ENCODE results near the gene PEX7.
"Not testable (repeated sequence)": the region's sequence is repeated elsewhere in the genome, so short reads cannot be mapped to it uniquely, and the experiment has no call there.

PEX7 gene

GRCh38 chr6:136846046-136846445 lies 23.7 kb downstream of the PEX7 start:
- H3K9ac ChIP-seq (ENCODE audit: low read length in 2 of 2) = no peak overlapping the region

GRCh38 chr6:136846477-136846876 lies 24.1 kb downstream of the PEX7 start:
- H3K4me3 ChIP-seq (ENCODE audit: low read length in 2 of 2); H3K27me3 ChIP-seq (ENCODE audit: control insufficient read depth in 1 of 2, insufficient read depth in 2 of 2, low read length in 2 of 2); H3K4me1 ChIP-seq (ENCODE audit: control insufficient read depth, insufficient read depth, low read length); H3K9me3 ChIP-seq (ENCODE audit: control insufficient read depth in 2 of 2, low read length in 2 of 2); H3K9ac ChIP-seq (ENCODE audit: low read length in 2 of 2); H3K27ac ChIP-seq (ENCODE audit: low read length); H3K36me3 ChIP-seq (ENCODE audit: control insufficient read depth in 2 of 2, insufficient read depth in 2 of 2, low read length in 2 of 2): not testable (repeated sequence)

More at GRCh38 chr6:136846046-136846445, 23.7 kb downstream of the PEX7 start:
- Histone ChIP-seq H3K4me1 (ENCODE audit: control insufficient read depth, insufficient read depth, low read length) (peaks cover 5% of the 10 kb centered on the region), H3K36me3 (ENCODE audit: control insufficient read depth in 2 of 2, insufficient read depth in 2 of 2, low read length in 2 of 2) (no peaks in the 10 kb centered on the region), H3K27me3 (ENCODE audit: control insufficient read depth in 1 of 2, insufficient read depth in 2 of 2, low read length in 2 of 2) (no peaks in the 10 kb centered on the region), H3K4me3 (ENCODE audit: low read length in 2 of 2) (no peak overlapping the region), H3K9me3 (ENCODE audit: control insufficient read depth in 2 of 2, low read length in 2 of 2) (no peaks in the 10 kb centered on the region), H3K27ac (ENCODE audit: low read length) (no peak overlapping the region)

- not testable (repeated sequence) for H3K4me3 ChIP-seq (ENCODE audit: low read length in 2 of 2); H3K9ac ChIP-seq (ENCODE audit: low read length in 2 of 2); H3K9me3 ChIP-seq (ENCODE audit: control insufficient read depth in 2 of 2, low read length in 2 of 2); H3K36me3 ChIP-seq (ENCODE audit: control insufficient read depth in 2 of 2, insufficient read depth in 2 of 2, low read length in 2 of 2); H3K4me1 ChIP-seq (ENCODE audit: control insufficient read depth, insufficient read depth, low read length); H3K27me3 ChIP-seq (ENCODE audit: control insufficient read depth in 1 of 2, insufficient read depth in 2 of 2, low read length in 2 of 2); H3K27ac ChIP-seq (ENCODE audit: low read length)
These were observed 27.7 kb downstream of the PEX7 start for GRCh38 chr6:136849979-136850563.

GRCh38 chr6:136859430-136859829 lies 37.0 kb downstream of the PEX7 start:
- Histone ChIP-seq H3K9me3 (ENCODE audit: control insufficient read depth in 2 of 2, low read length in 2 of 2) (no peaks in the 10 kb centered on the region), H3K4me3 (ENCODE audit: low read length in 2 of 2) (no peak overlapping the region), H3K27me3 (ENCODE audit: control insufficient read depth in 1 of 2, insufficient read depth in 2 of 2, low read length in 2 of 2) (no peaks in the 10 kb centered on the region), H3K9ac (ENCODE audit: low read length in 2 of 2) (no peak overlapping the region), H3K27ac (ENCODE audit: low read length) (no peak overlapping the region), H3K4me1 (ENCODE audit: control insufficient read depth, insufficient read depth, low read length) (no peaks in the 10 kb centered on the region), H3K36me3 (ENCODE audit: control insufficient read depth in 2 of 2, insufficient read depth in 2 of 2, low read length in 2 of 2) (no peaks in the 10 kb centered on the region)

GRCh38 chr6:136860043-136860442 lies 37.7 kb downstream of the PEX7 start:
- H3K4me1 ChIP-seq (ENCODE audit: control insufficient read depth, insufficient read depth, low read length) = no peaks in the 10 kb centered on the region
- H3K36me3 ChIP-seq (ENCODE audit: control insufficient read depth in 2 of 2, insufficient read depth in 2 of 2, low read length in 2 of 2) = no peaks in the 10 kb centered on the region
- no peak overlapping the region for H3K9ac ChIP-seq (ENCODE audit: low read length in 2 of 2)
- H3K27ac ChIP-seq (ENCODE audit: low read length) = no peak overlapping the region
- H3K4me3 ChIP-seq (ENCODE audit: low read length in 2 of 2) = no peak overlapping the region
- no peaks in the 10 kb centered on the region for H3K27me3 ChIP-seq (ENCODE audit: control insufficient read depth in 1 of 2, insufficient read depth in 2 of 2, low read length in 2 of 2)
- H3K9me3 ChIP-seq (ENCODE audit: control insufficient read depth in 2 of 2, low read length in 2 of 2) = no peaks in the 10 kb centered on the region

GRCh38 chr6:136862662-136863061 lies 40.3 kb downstream of the PEX7 start:
- Histone ChIP-seq H3K9ac (ENCODE audit: low read length in 2 of 2) (no peak overlapping the region), H3K4me3 (ENCODE audit: low read length in 2 of 2) (no peak overlapping the region), H3K27me3 (ENCODE audit: control insufficient read depth in 1 of 2, insufficient read depth in 2 of 2, low read length in 2 of 2) (no peaks in the 10 kb centered on the region), H3K4me1 (ENCODE audit: control insufficient read depth, insufficient read depth, low read length) (no peaks in the 10 kb centered on the region), H3K36me3 (ENCODE audit: control insufficient read depth in 2 of 2, insufficient read depth in 2 of 2, low read length in 2 of 2) (no peaks in the 10 kb centered on the region), H3K9me3 (ENCODE audit: control insufficient read depth in 2 of 2, low read length in 2 of 2) (no peaks in the 10 kb centered on the region), H3K27ac (ENCODE audit: low read length) (no peak overlapping the region)

- Histone ChIP-seq H3K4me3 (ENCODE audit: low read length in 2 of 2) (no peak overlapping the region), H3K9ac (ENCODE audit: low read length in 2 of 2) (no peak overlapping the region), H3K27me3 (ENCODE audit: control insufficient read depth in 1 of 2, insufficient read depth in 2 of 2, low read length in 2 of 2) (no peaks in the 10 kb centered on the region), H3K9me3 (ENCODE audit: control insufficient read depth in 2 of 2, low read length in 2 of 2) (no peaks in the 10 kb centered on the region), H3K36me3 (ENCODE audit: control insufficient read depth in 2 of 2, insufficient read depth in 2 of 2, low read length in 2 of 2) (no peaks in the 10 kb centered on the region), H3K27ac (ENCODE audit: low read length) (no peak overlapping the region), H3K4me1 (ENCODE audit: control insufficient read depth, insufficient read depth, low read length) (no peaks in the 10 kb centered on the region)
These were observed 41.4 kb downstream of the PEX7 start for GRCh38 chr6:136863752-136864151.

GRCh38 chr6:136864676-136865075 lies 42.3 kb downstream of the PEX7 start:
- Histone ChIP-seq H3K4me3 (ENCODE audit: low read length in 2 of 2) (no peak overlapping the region), H3K27ac (ENCODE audit: low read length) (no peak overlapping the region), H3K4me1 (ENCODE audit: control insufficient read depth, insufficient read depth, low read length) (no peaks in the 10 kb centered on the region), H3K9ac (ENCODE audit: low read length in 2 of 2) (no peak overlapping the region), H3K36me3 (ENCODE audit: control insufficient read depth in 2 of 2, insufficient read depth in 2 of 2, low read length in 2 of 2) (no peaks in the 10 kb centered on the region), H3K9me3 (ENCODE audit: control insufficient read depth in 2 of 2, low read length in 2 of 2) (no peaks in the 10 kb centered on the region), H3K27me3 (ENCODE audit: control insufficient read depth in 1 of 2, insufficient read depth in 2 of 2, low read length in 2 of 2) (no peaks in the 10 kb centered on the region)

- Histone ChIP-seq H3K4me3 (ENCODE audit: low read length in 2 of 2) (no peak overlapping the region), H3K27me3 (ENCODE audit: control insufficient read depth in 1 of 2, insufficient read depth in 2 of 2, low read length in 2 of 2) (no peaks in the 10 kb centered on the region), H3K4me1 (ENCODE audit: control insufficient read depth, insufficient read depth, low read length) (no peaks in the 10 kb centered on the region), H3K36me3 (ENCODE audit: control insufficient read depth in 2 of 2, insufficient read depth in 2 of 2, low read length in 2 of 2) (no peaks in the 10 kb centered on the region), H3K9me3 (ENCODE audit: control insufficient read depth in 2 of 2, low read length in 2 of 2) (no peaks in the 10 kb centered on the region), H3K27ac (ENCODE audit: low read length) (no peak overlapping the region), H3K9ac (ENCODE audit: low read length in 2 of 2) (no peak overlapping the region)
These were observed 44.6 kb downstream of the PEX7 start for GRCh38 chr6:136866872-136867416.

GRCh38 chr6:136869451-136869850 lies 47.1 kb downstream of the PEX7 start:
- Histone ChIP-seq H3K9ac (ENCODE audit: low read length in 2 of 2) (no peak overlapping the region), H3K9me3 (ENCODE audit: control insufficient read depth in 2 of 2, low read length in 2 of 2) (peaks cover 6 to 16% of the 10 kb centered on the region in 2 donors), H3K36me3 (ENCODE audit: control insufficient read depth in 2 of 2, insufficient read depth in 2 of 2, low read length in 2 of 2) (peaks cover 0 to 14% of the 10 kb centered on the region in 2 donors), H3K4me3 (ENCODE audit: low read length in 2 of 2) (no peak overlapping the region), H3K4me1 (ENCODE audit: control insufficient read depth, insufficient read depth, low read length) (no peaks in the 10 kb centered on the region), H3K27me3 (ENCODE audit: control insufficient read depth in 1 of 2, insufficient read depth in 2 of 2, low read length in 2 of 2) (no peaks in the 10 kb centered on the region), H3K27ac (ENCODE audit: low read length) (no peak overlapping the region)

- no peak overlapping the region for H3K9ac ChIP-seq (ENCODE audit: low read length in 2 of 2)
- H3K27me3 ChIP-seq (ENCODE audit: control insufficient read depth in 1 of 2, insufficient read depth in 2 of 2, low read length in 2 of 2) = no peaks in the 10 kb centered on the region
- peaks cover 6 to 22% of the 10 kb centered on the region in 2 donors for H3K9me3 ChIP-seq (ENCODE audit: control insufficient read depth in 2 of 2, low read length in 2 of 2)
- no peak overlapping the region for H3K27ac ChIP-seq (ENCODE audit: low read length)
- no peak overlapping the region for H3K4me3 ChIP-seq (ENCODE audit: low read length in 2 of 2)
- H3K36me3 ChIP-seq (ENCODE audit: control insufficient read depth in 2 of 2, insufficient read depth in 2 of 2, low read length in 2 of 2) = peaks cover 0 to 14% of the 10 kb centered on the region in 2 donors
- no peaks in the 10 kb centered on the region for H3K4me1 ChIP-seq (ENCODE audit: control insufficient read depth, insufficient read depth, low read length)
These were observed 51.4 kb downstream of the PEX7 start for GRCh38 chr6:136873748-136874147.

All from stomach smooth muscle (tissue), 2 donors.